Measurements from ENCODE around the gene GLYATL1B.
"Not testable (repeated sequence)": the region's sequence is repeated elsewhere in the genome, so short reads cannot be mapped to it uniquely, and the experiment has no call there.

Gene GLYATL1B

DNA sequence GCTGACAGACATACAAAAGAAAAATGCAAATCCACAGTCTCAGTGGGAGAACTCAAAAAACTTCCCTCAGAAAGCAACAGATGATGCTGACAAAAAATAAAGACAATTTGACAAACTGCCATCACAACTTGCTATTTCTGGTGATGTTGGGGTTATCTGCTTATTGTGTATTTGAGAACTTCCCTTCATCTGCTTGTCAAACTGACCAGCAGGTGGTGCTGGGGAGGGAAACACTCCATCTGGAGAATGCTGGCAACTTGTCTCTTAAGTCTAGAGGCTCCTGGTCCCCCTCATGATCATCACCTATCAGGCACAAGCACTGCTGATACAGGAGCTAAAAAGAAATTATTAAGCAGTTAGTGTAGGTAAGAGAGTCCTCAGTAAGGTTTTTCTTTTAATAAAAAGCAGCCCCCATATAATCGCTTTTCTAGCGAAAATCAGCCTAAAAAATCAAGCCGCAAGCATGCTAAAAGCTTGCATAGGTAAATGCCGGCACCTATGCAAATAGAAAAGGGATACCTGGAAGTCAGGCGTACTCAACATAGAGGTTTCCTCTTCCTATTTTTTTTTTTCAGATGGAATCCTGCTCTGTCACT lies 11.1 kb downstream of the GLYATL1B start:
- DNase-seq: peak; percentile 70

GRCh38 chr11:59097938-59098337 lies 11.8 kb downstream of the GLYATL1B start:
- DNase-seq: not testable (repeated sequence)

- peak; percentile 82 for DNase-seq
Observed at GRCh38 chr11:59102259-59102765, 16.2 kb downstream of the GLYATL1B start.

GRCh38 chr11:59106363-59107336 lies 20.5 kb downstream of the GLYATL1B start, which contains the start of gene FAM111B:
Gene FAM111B, plus strand, starts transcription at chr11:59107237. Its CDS starts 2,389 bp downstream, at chr11:59109626.
- peak; percentile 96 for DNase-seq

- DNase-seq: peak; percentile 49
Observed at GRCh38 chr11:59107721-59108120, 21.6 kb downstream of the GLYATL1B start.

GRCh38 chr11:59112494-59112893 lies 26.4 kb downstream of the GLYATL1B start:
- no peak for DNase-seq

- DNase-seq: no peak
Observed at GRCh38 chr11:59114344-59114743, 28.2 kb downstream of the GLYATL1B start.

DNA sequence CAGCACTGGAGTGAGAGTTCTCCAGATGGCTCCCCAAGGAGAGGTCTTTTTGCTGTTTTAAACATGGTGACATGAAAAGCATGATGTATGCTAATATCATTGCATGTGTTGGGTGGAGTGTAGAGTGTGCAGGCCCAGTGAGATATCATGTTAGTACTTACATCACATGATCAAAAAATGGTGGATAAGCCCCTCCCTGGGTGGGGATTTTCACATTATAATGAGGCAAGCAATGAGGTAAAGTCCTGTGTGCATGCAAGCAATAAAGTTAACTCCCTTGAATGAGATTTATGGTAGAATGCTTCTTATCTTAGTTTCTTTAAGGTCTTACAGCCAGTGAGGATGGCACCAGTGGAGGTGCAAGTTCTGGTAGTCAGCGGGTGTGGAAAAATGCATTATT lies 29.4 kb downstream of the GLYATL1B start:
- DNase-seq: no peak

DNA sequence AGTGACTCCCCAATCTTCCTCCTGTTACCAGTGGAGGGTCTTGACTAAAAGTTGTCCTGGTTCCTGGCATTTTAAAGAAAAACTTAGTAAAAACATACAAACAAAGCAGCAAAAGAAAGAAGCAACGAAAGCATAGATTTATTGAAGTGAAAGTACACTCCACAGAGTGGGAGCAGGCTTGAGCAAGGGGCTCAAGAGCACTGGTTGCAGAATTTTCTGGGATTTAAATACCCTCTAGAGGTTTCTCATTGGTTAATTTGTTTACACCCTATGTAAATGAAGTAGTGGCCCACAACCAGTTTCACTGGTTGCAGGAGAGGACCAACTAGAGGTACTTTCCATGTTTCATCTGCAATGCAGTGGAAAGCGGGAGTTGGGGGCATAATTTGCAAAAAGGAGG lies 31.7 kb downstream of the GLYATL1B start:
- no peak for DNase-seq

GRCh38 chr11:59119826-59120225 lies 33.7 kb downstream of the GLYATL1B start:
- DNase-seq: no peak

- DNase-seq: peak; percentile 90
Observed at GRCh38 chr11:59135648-59136461, 49.7 kb downstream of the GLYATL1B start.

GRCh38 chr11:59136551-59136950 lies 50.4 kb downstream of the GLYATL1B start:
- not testable (repeated sequence) for DNase-seq

- DNase-seq: no peak
Observed at GRCh38 chr11:59137190-59137589, 51.1 kb downstream of the GLYATL1B start.

- DNase-seq: no peak
Observed at GRCh38 chr11:59138643-59139042, 52.5 kb downstream of the GLYATL1B start.

- DNase-seq: no peak
Observed at GRCh38 chr11:59141191-59141590, 55.1 kb downstream of the GLYATL1B start.

DNA sequence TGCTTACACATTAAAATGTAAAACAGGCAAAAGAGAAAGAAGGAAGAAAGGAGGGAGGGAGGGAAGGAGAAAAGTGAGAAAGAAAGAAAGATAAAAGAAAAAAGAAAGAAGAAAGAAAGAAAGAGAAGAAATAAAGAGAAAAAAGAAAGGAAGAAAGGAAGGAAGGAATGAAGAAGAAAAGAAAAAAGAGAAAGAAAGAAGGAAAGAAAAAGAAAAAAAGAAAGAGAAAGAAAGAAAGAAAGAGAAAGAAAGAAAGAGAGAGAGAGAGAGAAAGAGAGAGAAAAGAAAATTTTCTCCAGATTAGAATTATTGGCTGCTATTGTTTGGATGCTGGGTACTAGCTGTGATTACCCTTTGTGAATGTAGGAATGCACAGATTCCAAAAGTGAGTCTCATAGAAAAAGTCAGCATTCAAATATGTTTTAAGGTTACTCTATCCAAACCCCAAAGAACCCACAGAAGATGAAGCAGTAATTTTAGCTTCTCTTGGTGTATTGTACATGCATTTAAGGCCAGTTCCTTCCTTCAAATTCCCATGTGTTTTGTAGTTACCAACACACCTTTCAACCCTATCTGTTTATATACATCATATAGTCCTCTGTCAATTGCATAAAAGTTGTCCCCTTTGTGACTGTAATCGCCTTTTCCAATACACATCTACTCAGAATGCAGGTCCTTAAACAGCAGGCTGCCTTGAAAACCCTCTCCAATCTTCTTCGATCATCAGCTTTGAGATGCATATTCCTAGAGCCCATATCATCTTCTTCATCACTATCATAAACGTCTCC lies 55.8 kb downstream of the GLYATL1B start:
- DNase-seq: no peak

- peak; percentile 95 for DNase-seq
Observed at GRCh38 chr11:59142530-59143507, 56.7 kb downstream of the GLYATL1B start, which contains the start of gene FAM111A. Gene FAM111A, plus strand, starts transcription at chr11:59142856. Its CDS starts 6,017 bp downstream, at chr11:59148873.

DNA sequence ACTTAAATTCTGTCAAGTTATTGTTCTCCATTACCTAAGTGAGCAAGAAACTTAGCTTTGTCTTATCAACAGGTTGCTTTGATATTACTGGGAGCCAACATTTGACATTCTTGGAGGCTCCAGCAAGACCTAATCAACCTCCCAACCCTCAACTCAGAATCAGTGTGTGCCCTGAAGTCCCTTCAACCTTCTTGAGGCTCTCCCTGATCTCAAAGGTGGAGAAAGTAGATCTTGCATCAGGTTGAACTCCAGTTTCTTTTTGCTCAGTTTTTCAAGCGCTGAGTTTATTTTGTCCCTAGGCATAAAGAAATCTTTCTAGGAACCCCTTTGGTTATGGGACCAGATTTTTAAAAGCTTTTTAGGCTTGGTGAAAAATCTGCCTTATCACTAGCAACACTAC lies 58.0 kb downstream of the GLYATL1B start:
- DNase-seq: no peak

All from islet precursor cell (in vitro differentiated cells).